Measurements from ENCODE around the gene SNED1. TPM values are rescaled to one million over a fixed set of nuclear protein-coding genes. Genes with fewer than 3 reads are reported as not detected.

SNED1 gene
- polyA plus RNA-seq, 1 donor: 6.6 TPM

DNA sequence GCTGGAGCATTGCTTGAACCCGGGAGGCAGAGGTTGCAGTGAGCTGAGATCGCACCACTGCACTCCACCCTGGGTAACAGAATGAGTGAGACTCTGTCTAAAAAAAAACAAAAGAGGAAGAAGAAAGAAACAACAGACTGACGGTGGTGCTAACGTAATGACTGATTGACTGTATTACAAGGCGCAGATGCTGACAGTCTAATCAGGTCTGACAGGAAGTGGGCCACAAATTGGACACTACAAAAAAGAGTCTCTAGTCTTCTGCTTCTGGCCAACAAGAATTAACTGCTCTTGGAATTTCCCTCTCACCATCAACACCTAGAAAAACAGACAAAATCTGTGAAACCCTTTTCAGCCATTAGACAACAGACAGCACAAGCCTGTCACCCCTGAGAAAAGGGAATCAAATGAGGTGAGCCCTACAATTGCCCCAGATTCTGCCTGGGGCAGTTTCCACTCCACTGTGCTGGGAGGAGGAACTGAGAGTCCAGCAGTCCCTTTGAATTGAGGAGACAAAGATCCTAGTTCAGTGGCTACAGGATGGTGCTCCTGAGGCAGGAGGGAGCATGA lies 43.3 kb downstream of the SNED1 start:
- H3K27ac ChIP-seq (ENCODE audit: low read length): no peak overlapping the region
- H3K4me1 ChIP-seq (ENCODE audit: control insufficient read depth, insufficient read depth, low read length): no peaks in the 10 kb centered on the region
- H3K4me3 ChIP-seq (ENCODE audit: low read length): no peak overlapping the region
- no peaks in the 10 kb centered on the region for H3K36me3 ChIP-seq (ENCODE audit: control insufficient read depth, insufficient read depth, low read length)
- H3K27me3 ChIP-seq (ENCODE audit: control insufficient read depth, insufficient read depth, low read length): peaks cover 24% of the 10 kb centered on the region
- WGBS (ENCODE audit: insufficient coverage, low lambda C conversion rate): no CpG with 5 or more reads among the region's 5 CpGs
- H3K9me3 ChIP-seq (ENCODE audit: control insufficient read depth, low read depth, low read length): no peaks in the 10 kb centered on the region
- DNase-seq: no peak

DNA sequence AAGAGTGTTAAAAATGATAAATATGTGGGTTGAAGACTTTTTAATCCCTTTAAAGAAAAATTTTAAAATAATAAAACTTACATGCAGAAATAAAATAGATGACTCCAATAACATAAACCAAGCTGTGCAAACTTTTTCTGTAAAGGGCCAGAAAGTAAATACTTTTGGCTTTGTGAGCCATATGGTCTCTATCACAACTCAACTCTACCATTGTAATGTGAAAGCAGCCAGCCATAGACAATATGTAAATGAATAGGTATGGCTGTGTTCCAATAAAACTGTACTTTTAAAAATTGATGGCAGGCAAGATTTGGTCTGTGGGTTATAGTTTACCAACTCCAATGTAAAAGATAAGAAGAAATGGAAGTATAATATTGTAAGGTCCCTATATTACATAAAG lies 45.2 kb downstream of the SNED1 start:
- peaks cover 13% of the 10 kb centered on the region for H3K27me3 ChIP-seq (ENCODE audit: control insufficient read depth, insufficient read depth, low read length)
- H3K9me3 ChIP-seq (ENCODE audit: control insufficient read depth, low read depth, low read length): no peaks in the 10 kb centered on the region
- H3K4me1 ChIP-seq (ENCODE audit: control insufficient read depth, insufficient read depth, low read length): no peaks in the 10 kb centered on the region
- H3K27ac ChIP-seq (ENCODE audit: low read length): no peak overlapping the region
- no peaks in the 10 kb centered on the region for H3K36me3 ChIP-seq (ENCODE audit: control insufficient read depth, insufficient read depth, low read length)
- H3K4me3 ChIP-seq (ENCODE audit: low read length): no peak overlapping the region
- DNase-seq: no peak

DNA sequence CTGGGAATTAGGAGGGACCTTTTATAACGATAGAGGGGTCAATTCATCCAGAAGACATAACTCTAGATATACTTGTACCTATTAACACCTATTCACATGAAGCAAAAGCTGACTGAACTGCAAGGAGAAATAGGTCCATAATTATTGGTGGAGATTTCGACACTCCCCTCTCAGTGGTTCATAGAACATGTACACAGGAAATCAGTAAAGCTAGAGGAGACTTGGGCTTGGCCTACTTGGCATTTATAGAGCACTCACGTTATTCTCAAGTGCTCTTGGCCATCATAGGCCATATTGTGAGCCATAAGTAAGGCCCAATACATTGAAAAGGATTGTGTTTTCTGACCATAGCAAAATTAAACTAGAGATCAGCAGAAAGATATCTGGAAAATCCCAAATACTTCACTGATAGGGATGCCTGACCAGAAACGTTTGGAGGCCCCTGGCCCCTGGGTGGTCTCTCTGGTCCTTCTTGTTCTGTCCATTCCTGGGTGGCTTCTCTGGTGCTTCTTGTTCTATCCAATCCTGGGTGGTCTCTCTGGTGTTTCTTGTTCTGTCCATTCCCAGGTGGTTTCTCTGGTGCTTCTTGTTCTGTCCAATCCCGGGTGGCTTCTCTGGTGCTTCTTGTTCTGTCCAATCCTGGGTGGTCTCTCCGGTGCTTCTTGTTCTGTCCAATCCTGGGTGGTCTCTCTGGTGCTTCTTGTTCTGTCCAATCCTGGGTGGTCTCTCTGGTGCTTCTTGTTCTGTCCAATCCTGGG lies 49.0 kb downstream of the SNED1 start:
- Histone ChIP-seq H3K36me3 (ENCODE audit: control insufficient read depth, insufficient read depth, low read length) (no peaks in the 10 kb centered on the region), H3K9me3 (ENCODE audit: control insufficient read depth, low read depth, low read length) (no peaks in the 10 kb centered on the region), H3K27ac (ENCODE audit: low read length) (no peak overlapping the region), H3K4me1 (ENCODE audit: control insufficient read depth, insufficient read depth, low read length) (no peaks in the 10 kb centered on the region), H3K4me3 (ENCODE audit: low read length) (no peak overlapping the region), H3K27me3 (ENCODE audit: control insufficient read depth, insufficient read depth, low read length) (peaks cover 6% of the 10 kb centered on the region)
- 100% methylated on average over 2 of the region's 6 CpGs for WGBS (ENCODE audit: insufficient coverage, low lambda C conversion rate)
- DNase-seq: no peak

DNA sequence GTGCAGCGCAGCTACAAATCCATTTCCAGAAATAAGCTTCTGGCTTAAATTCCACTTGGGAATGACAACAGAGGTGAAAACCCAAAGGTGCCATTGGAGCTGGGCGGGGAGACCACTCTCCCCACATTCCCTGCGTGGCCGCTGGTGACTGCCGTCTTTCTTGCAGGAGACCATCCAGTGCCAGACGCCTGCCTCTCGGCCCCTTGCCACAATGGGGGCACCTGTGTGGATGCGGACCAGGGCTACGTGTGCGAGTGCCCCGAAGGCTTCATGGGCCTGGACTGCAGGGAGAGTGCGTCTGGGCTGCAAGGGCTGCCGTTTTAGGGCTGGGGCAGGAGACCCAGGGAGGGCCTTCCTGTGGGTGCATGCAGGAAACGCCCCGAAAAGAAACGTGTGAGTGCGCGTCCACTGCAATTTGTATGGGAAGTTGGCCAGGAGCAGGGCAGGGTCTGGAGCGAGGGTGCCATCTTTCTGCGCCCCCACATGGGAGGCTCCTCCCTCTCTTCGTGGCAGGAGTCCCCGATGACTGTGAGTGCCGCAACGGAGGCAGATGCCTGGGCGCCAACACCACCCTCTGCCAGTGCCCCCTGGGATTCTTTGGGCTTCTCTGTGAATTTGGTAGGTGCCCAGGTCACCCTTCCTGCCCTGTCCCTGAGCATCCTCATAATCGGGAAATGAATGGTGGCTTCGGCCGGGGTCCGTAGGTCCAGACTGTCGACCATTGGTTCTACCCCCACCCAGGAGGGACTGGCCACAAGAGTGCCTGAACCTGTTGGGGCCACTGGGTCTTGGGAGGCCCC lies 49.9 kb downstream of the SNED1 start:
- no peaks in the 10 kb centered on the region for H3K36me3 ChIP-seq (ENCODE audit: control insufficient read depth, insufficient read depth, low read length)
- H3K27me3 ChIP-seq (ENCODE audit: control insufficient read depth, insufficient read depth, low read length): peaks cover 6% of the 10 kb centered on the region
- H3K9me3 ChIP-seq (ENCODE audit: control insufficient read depth, low read depth, low read length): no peaks in the 10 kb centered on the region
- H3K4me3 ChIP-seq (ENCODE audit: low read length): no peak overlapping the region
- DNase-seq: no peak
- 100% methylated on average over 1 of the region's 30 CpGs for WGBS (ENCODE audit: insufficient coverage, low lambda C conversion rate)
- no peaks in the 10 kb centered on the region for H3K4me1 ChIP-seq (ENCODE audit: control insufficient read depth, insufficient read depth, low read length)
- H3K27ac ChIP-seq (ENCODE audit: low read length): no peak overlapping the region

DNA sequence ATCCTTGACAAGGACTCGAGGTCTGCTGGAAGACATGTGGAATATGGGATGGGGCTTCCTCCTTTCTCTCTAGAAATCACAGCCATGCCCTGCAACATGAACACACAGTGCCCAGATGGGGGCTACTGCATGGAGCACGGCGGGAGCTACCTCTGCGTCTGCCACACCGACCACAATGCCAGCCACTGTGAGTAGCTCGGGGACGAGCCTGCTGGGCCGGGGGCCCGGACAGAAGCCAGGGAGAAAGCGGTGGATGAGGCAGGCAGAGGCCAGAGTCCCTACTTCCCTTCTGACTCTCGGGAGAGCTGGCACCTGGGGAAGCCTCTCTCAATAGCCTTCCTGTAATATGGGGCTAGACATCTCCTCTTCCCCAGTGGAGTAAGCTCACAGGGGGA lies 50.5 kb downstream of the SNED1 start:
- Histone ChIP-seq H3K4me1 (ENCODE audit: control insufficient read depth, insufficient read depth, low read length) (no peaks in the 10 kb centered on the region), H3K36me3 (ENCODE audit: control insufficient read depth, insufficient read depth, low read length) (no peaks in the 10 kb centered on the region), H3K4me3 (ENCODE audit: low read length) (no peak overlapping the region), H3K27me3 (ENCODE audit: control insufficient read depth, insufficient read depth, low read length) (peaks cover 6% of the 10 kb centered on the region), H3K9me3 (ENCODE audit: control insufficient read depth, low read depth, low read length) (no peaks in the 10 kb centered on the region), H3K27ac (ENCODE audit: low read length) (no peak overlapping the region)
- DNase-seq: no peak
- no CpG with 5 or more reads among the region's 11 CpGs for WGBS (ENCODE audit: insufficient coverage, low lambda C conversion rate)

DNA sequence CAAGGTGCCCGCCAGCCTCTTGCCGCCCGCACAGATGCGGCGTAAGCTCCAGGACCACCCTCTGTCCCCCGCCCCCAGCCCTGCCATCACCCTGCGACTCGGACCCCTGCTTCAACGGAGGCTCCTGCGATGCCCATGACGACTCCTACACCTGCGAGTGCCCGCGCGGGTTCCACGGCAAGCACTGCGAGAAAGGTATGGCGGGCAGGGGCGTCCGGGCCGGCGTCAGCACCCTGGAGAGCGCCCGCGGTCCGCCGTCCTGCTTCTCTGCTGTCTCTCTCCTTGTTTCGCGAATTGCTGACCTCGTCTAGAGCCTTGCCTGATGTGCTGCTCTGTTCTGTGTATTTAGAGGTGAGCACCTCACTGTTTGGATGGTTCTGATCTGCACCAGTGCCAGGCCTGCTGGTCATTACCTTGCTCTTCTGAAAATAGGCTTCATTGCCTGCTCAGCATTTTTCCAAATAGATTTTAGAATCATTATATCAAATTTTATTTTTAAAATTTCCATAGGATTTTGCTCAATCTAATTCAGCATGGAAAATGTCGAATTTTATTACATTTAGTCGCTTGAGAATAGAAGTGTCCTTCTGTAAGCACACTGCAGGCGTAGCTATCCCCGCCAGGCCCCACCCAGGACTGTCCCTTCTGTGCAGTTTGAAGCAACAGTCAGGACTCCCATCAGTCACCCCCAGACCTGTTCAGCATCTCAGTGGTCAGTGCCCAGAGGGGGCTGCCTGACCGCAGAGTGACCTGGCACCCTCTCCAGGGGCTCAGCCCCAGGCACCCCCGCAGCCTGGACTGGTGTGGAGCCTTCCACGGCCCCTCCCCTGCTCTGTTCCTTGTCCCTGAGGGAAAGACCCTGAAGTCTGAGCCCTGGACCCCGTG lies 51.6 kb downstream of the SNED1 start:
- Histone ChIP-seq H3K4me3 (ENCODE audit: low read length) (no peak overlapping the region), H3K27me3 (ENCODE audit: control insufficient read depth, insufficient read depth, low read length) (no peaks in the 10 kb centered on the region), H3K4me1 (ENCODE audit: control insufficient read depth, insufficient read depth, low read length) (no peaks in the 10 kb centered on the region), H3K9me3 (ENCODE audit: control insufficient read depth, low read depth, low read length) (no peaks in the 10 kb centered on the region), H3K36me3 (ENCODE audit: control insufficient read depth, insufficient read depth, low read length) (no peaks in the 10 kb centered on the region), H3K27ac (ENCODE audit: low read length) (no peak overlapping the region)
- no CpG with 5 or more reads among the region's 38 CpGs for WGBS (ENCODE audit: insufficient coverage, low lambda C conversion rate)
- peak in 1 of 2 donors; percentile 15 for DNase-seq

DNA sequence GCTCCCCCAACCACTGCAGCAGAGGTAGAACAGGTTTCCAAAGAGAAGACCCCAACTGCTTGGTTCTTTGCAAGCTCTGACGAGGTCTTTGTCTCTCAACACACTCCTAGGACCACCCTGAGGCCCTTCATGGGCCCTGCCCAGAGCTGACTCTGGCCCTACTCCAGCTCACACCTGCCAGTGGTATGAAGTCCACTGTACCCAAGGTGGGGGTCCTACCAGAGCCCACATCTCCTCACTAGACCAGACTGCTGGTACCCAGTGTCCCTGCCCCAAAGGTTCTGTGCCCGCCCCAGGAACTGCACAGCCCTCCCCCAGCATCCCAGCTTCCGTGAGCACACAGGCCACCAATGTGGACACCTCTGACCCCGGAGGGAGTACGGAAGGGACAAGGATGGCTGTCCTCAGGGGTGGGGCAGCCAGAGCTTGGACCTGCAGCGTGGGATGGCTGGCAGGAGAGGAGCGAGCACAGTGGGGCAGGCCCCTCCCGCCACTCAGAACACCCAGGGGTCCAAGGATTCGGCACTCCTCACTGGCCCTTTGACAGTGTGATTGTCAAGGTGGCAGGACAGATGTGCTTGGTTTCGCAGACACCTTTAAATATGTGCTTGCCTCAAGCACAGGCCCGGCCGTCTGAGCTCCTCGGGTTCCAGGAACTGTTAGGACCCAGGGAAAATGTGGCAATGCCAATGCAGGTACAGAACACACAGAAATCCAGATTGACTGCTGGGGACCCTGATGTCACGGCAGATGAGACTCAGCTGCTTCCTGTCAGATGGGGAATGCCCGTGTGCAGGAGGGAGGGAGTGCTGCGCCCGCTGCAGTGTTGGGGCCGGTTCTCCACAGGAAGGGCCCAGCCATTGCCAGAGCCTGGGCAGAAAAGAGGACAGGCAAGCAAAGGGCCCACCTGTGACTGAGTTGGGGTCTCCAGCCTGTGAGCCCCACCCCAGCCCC lies 52.5 kb downstream of the SNED1 start:
- no peak for DNase-seq
- Histone ChIP-seq H3K27ac (ENCODE audit: low read length) (no peak overlapping the region), H3K4me3 (ENCODE audit: low read length) (no peak overlapping the region), H3K36me3 (ENCODE audit: control insufficient read depth, insufficient read depth, low read length) (no peaks in the 10 kb centered on the region), H3K27me3 (ENCODE audit: control insufficient read depth, insufficient read depth, low read length) (no peaks in the 10 kb centered on the region), H3K9me3 (ENCODE audit: control insufficient read depth, low read depth, low read length) (no peaks in the 10 kb centered on the region), H3K4me1 (ENCODE audit: control insufficient read depth, insufficient read depth, low read length) (no peaks in the 10 kb centered on the region)
- 100% methylated on average over 1 of the region's 18 CpGs for WGBS (ENCODE audit: insufficient coverage, low lambda C conversion rate)

DNA sequence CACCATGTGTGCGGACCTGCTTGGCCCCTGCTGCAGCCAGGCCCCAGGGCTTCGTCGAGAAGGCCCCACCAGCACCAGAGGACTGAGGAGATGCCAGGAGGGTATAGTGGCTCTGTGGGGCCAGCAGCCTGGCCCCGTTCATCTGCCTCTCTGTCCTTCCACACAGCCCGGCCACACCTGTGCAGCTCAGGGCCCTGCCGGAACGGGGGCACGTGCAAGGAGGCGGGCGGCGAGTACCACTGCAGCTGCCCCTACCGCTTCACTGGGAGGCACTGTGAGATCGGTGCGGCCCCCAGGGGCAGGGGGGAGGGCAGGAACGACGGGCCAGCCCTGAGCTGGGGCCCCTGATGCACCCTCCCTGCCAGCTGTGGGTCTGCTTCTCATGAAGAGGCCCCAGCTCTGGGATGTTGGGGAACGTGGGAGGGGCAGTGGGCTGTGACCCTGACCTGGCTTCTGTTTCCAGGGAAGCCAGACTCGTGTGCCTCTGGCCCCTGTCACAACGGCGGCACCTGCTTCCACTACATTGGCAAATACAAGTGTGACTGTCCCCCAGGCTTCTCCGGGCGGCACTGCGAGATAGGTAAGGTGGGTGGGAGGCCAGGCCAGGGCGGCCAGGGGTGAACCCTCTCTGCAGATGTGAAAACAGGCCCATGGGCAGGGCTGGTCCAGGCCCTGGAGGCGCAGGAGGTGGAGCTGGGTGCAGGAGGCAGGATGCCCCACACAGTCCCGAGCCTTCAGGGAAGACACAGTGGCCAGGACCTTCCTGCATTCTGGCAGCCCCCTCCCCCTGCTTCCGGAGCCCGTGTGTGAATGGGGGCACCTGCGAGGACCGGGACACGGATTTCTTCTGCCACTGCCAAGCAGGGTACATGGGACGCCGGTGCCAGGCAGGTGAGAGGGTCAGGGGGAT lies 53.4 kb downstream of the SNED1 start:
- Histone ChIP-seq H3K4me1 (ENCODE audit: control insufficient read depth, insufficient read depth, low read length) (no peaks in the 10 kb centered on the region), H3K36me3 (ENCODE audit: control insufficient read depth, insufficient read depth, low read length) (no peaks in the 10 kb centered on the region), H3K4me3 (ENCODE audit: low read length) (no peak overlapping the region), H3K27ac (ENCODE audit: low read length) (no peak overlapping the region), H3K9me3 (ENCODE audit: control insufficient read depth, low read depth, low read length) (no peaks in the 10 kb centered on the region), H3K27me3 (ENCODE audit: control insufficient read depth, insufficient read depth, low read length) (no peaks in the 10 kb centered on the region)
- WGBS (ENCODE audit: insufficient coverage, low lambda C conversion rate): no CpG with 5 or more reads among the region's 33 CpGs
- no peak for DNase-seq

Data from large intestine (tissue), 3 donors.